CD14-positive monocyte (primary cell): Measurements from ENCODE around the gene TUBG2. TPM values are rescaled to one million over a fixed set of nuclear protein-coding genes. Genes with fewer than 3 reads are reported as not detected.

Experiments used
- DNase-seq, 3 donors: peaks; one replicate each; pipeline ENCODE4 v3.0.0-alpha.2; 2011 to 2022
- H2AFZ ChIP-seq: 2 replicates; pipeline ENCODE4 v1.6.0; 2012; ENCODE audit warnings: mild to moderate bottlenecking, low read depth, low read length, inconsistent platforms; ENCODE audit not compliant: insufficient read depth, poor library complexity, severe bottlenecking
- H3K27ac ChIP-seq, 2 donors: 1 replicate in 1 of 2; 2 replicates in 1 of 2; pipeline ENCODE4 v1.5.1; 2012 to 2013; ENCODE audit warnings: low read length in 2 of 2, control low read depth in 1 of 2, inconsistent platforms in 1 of 2, low read depth in 1 of 2, mild to moderate bottlenecking in 1 of 2
- H3K27me3 ChIP-seq, 2 donors: one replicate each; pipeline versions ENCODE4 v1.6.0 to v1.6.1; 2011 to 2013; ENCODE audit warnings: low read length in 2 of 2; ENCODE audit not compliant: control insufficient read depth in 2 of 2, insufficient read depth in 2 of 2
- H3K36me3 ChIP-seq, 2 donors: replicated peaks in 1 of 2; 1 replicate in 1 of 2; 2 replicates in 1 of 2; pipeline versions ENCODE4 v1.5.1 to v1.6.1; 2012 to 2013; ENCODE audit warnings: low read length in 2 of 2, control low read depth in 1 of 2, inconsistent platforms in 1 of 2, mild to moderate bottlenecking in 1 of 2; ENCODE audit not compliant: insufficient read depth in 2 of 2, control insufficient read depth in 1 of 2
- H3K4me1 ChIP-seq, 2 donors: 1 replicate in 1 of 2; 2 replicates in 1 of 2; pipeline versions ENCODE4 v1.5.1 to v1.6.1; 2012 to 2013; ENCODE audit warnings: low read length in 2 of 2, control low read depth in 1 of 2, inconsistent platforms in 1 of 2, mild to moderate bottlenecking in 1 of 2, moderate library complexity in 1 of 2; ENCODE audit not compliant: insufficient read depth in 2 of 2, control insufficient read depth in 1 of 2
- H3K4me2 ChIP-seq: replicated peaks from 2 replicates; pipeline ENCODE3; 2012; ENCODE audit warnings: low read length, moderate library complexity, mild to moderate bottlenecking; ENCODE audit not compliant: poor library complexity, severe bottlenecking; ENCODE audit errors: extremely low read depth
- H3K4me3 ChIP-seq, 3 experiments: fragments of 200-600 bp in 1 of 3; sonication (generic) in 1 of 3; replicated peaks in 1 of 3; 1 replicate in 2 of 3; 2 replicates in 1 of 3; pipeline ENCODE4 v1.5.1; 2011 to 2013; ENCODE audit warnings: low read length in 3 of 3, mild to moderate bottlenecking in 3 of 3, control low read depth in 2 of 3, low read depth in 2 of 3, inconsistent platforms in 1 of 3, moderate library complexity in 1 of 3
- H3K79me2 ChIP-seq: 2 replicates; pipeline ENCODE4 v1.6.0; 2012; ENCODE audit warnings: mild to moderate bottlenecking, control low read depth, inconsistent platforms, low read length, moderate library complexity; ENCODE audit not compliant: insufficient read depth
- H3K9ac ChIP-seq: 2 replicates; pipeline ENCODE4 v1.6.0; 2017; ENCODE audit warnings: low read length, mild to moderate bottlenecking; ENCODE audit not compliant: insufficient read depth, poor library complexity, severe bottlenecking
- H3K9me3 ChIP-seq, 2 donors: replicated peaks in 1 of 2; 1 replicate in 1 of 2; 2 replicates in 1 of 2; pipeline versions ENCODE4 v1.5.1 to v1.6.1; 2012 to 2013; ENCODE audit warnings: low read length in 2 of 2, control low read depth in 1 of 2; ENCODE audit not compliant: control insufficient read depth in 1 of 2, insufficient read depth in 1 of 2
- H4K20me1 ChIP-seq: 2 replicates; pipeline ENCODE4 v1.6.0; 2012; ENCODE audit warnings: mild to moderate bottlenecking, low read length, control low read depth, moderate library complexity; ENCODE audit not compliant: insufficient read depth
- H3K27ac Mint-ChIP-seq, 7 donors: one replicate each; pipeline ENCODE4 v1.8.0; 2020; ENCODE audit warnings: mild to moderate bottlenecking in 7 of 7, mixed read lengths in 7 of 7, moderate library complexity in 6 of 7, inconsistent platforms in 2 of 7
- H3K27me3 Mint-ChIP-seq, 3 donors: one replicate each; pipeline ENCODE4 v1.8.0; 2021 to 2022; ENCODE audit warnings: low read depth in 3 of 3, mild to moderate bottlenecking in 3 of 3, mixed read lengths in 3 of 3, moderate library complexity in 3 of 3, inconsistent platforms in 1 of 3
- H3K36me3 Mint-ChIP-seq, 2 donors: one replicate each; pipeline ENCODE4 v1.8.0; 2020; ENCODE audit warnings: mixed read lengths in 2 of 2, inconsistent platforms in 1 of 2, mild to moderate bottlenecking in 1 of 2
- H3K4me1 Mint-ChIP-seq: one replicate; pipeline ENCODE4 v1.8.0; 2020; ENCODE audit warnings: mild to moderate bottlenecking, mixed read lengths
- H3K4me3 Mint-ChIP-seq, 2 donors: one replicate each; pipeline ENCODE4 v1.8.0; 2020; ENCODE audit warnings: mild to moderate bottlenecking in 2 of 2, mixed read lengths in 2 of 2, moderate library complexity in 1 of 2
- H3K9me3 Mint-ChIP-seq, 7 donors: one replicate each; pipeline ENCODE4 v1.8.0; 2020 to 2022; ENCODE audit warnings: mixed read lengths in 7 of 7, mild to moderate bottlenecking in 6 of 7, moderate library complexity in 6 of 7, inconsistent platforms in 2 of 7
- CTCF ChIP-seq: fragments of 200-600 bp; IDR thresholded peaks from one replicate; pipeline ENCODE4 v1.8.0; 2022; ENCODE audit warnings: antibody characterized with exemption, mild to moderate bottlenecking
- whole genome bisulfite sequencing: methylation state at CpG from one replicate; pipeline ENCODE4 v1.1.5; 2013; ENCODE audit warnings: missing lambda C conversion rate; ENCODE audit not compliant: insufficient coverage; 5-methylcytosine and 5-hydroxymethylcytosine counted together
- intact Hi-C, 2 donors: fragments of 100-400 bp; cut with micrococcal nuclease; formaldehyde crosslinking; loops; one replicate each; pipeline versions ENCODE4 v1.15.0 to v1.15.1; 2023
- polyA plus RNA-seq, 3 donors: library from polyadenylated mRNA; depleted of rRNA in 1 of 3; unstranded in 2 of 3; stranded (reverse) in 1 of 3; fragments of 300-500 nt in 2 of 3; fragments of >200 nt in 1 of 3; fragmentation: Illumina TruSeq in 2 of 3; gene quantifications; 1 replicate in 2 of 3; 2 replicates in 1 of 3; pipeline ENCODE4 v1.2.3, GENCODE V29; 2012 to 2021

TUBG2 gene
- polyA plus RNA-seq, 3 donors, result 0.31 to 7.3 (median 0.47) TPM

- peak within 1 kb of the TSS; percentile 81 for H3K4me2 ChIP-seq
- peak within 1 kb of the TSS; percentile 82 to 94 (median 91) for H3K27ac Mint-ChIP-seq
- H3K9me3 Mint-ChIP-seq, result peaks cover 6 to 27% (median 10%) of the 10 kb centered on the region in 7 donors
- peaks cover 42 to 68% (median 62%) of the 10 kb centered on the region in 3 donors for H3K27me3 Mint-ChIP-seq
- H3K4me3 ChIP-seq, result peak within 1 kb of the TSS; percentile 52 to 75 (median 66)
- peaks cover 6 to 7% of the 10 kb centered on the region in 2 donors for H3K9me3 ChIP-seq
- H3K27me3 ChIP-seq, result peaks cover 30 to 55% of the 10 kb centered on the region in 2 donors
- DNase-seq, result no peak
- peaks cover 5 to 7% of the 10 kb centered on the region in 2 donors for H3K36me3 Mint-ChIP-seq
- peak within 1 kb of the TSS; percentile 57 to 89 for H3K27ac ChIP-seq
- peak within 1 kb of the TSS; percentile 78 for H3K9ac ChIP-seq
- intact Hi-C loops, result loop anchor here in 1 of 2 donors (2.0 to 5.0 kb wide), 2 partner anchors 68 to 99 kb away; partner anchors contain the start of genes PSMC3IP, RETREG3 and TUBG1
- TF ChIP-seq CTCF, result no peak
- under 1% methylated on average over 37 of the region's 51 CpGs for WGBS
- H3K79me2 ChIP-seq, result no peaks in the 10 kb centered on the region
- H3K4me3 Mint-ChIP-seq, result peak within 1 kb of the TSS; percentile 83 to 92
- no peaks in the 10 kb centered on the region for H4K20me1 ChIP-seq
- peaks cover 67 to 78% of the 10 kb centered on the region in 2 donors for H3K4me1 ChIP-seq
- no peaks in the 10 kb centered on the region for H3K36me3 ChIP-seq
- peaks cover 57% of the 10 kb centered on the region for H3K4me1 Mint-ChIP-seq
- peak within 1 kb of the TSS; percentile 89 for H2AFZ ChIP-seq
Measured at GRCh38 chr17:42676424-42677011, 17.4 kb downstream of the TUBG2 start, which contains the start of gene PLEKHH3. Gene PLEKHH3, minus strand, starts transcription at chr17:42676994. Its CDS starts 431 bp downstream, at chr17:42676563.

- H3K27me3 ChIP-seq, result peaks cover 33 to 55% of the 10 kb centered on the region in 2 donors
- no peaks in the 10 kb centered on the region for H4K20me1 ChIP-seq
- H3K9ac ChIP-seq, result peak overlapping the region; percentile 78
- Mint-ChIP-seq H3K27me3 (peaks cover 43 to 68% (median 62%) of the 10 kb centered on the region in 3 donors), H3K9me3 (peaks cover 6 to 30% (median 15%) of the 10 kb centered on the region in 7 donors), H3K4me1 (peaks cover 61% of the 10 kb centered on the region), H3K27ac (peak overlapping the region; percentile 82 to 94 (median 91)), H3K36me3 (peaks cover 6 to 9% of the 10 kb centered on the region in 2 donors), H3K4me3 (peak overlapping the region; percentile 74 to 83)
- H3K4me1 ChIP-seq, result peaks cover 73 to 81% of the 10 kb centered on the region in 2 donors
- intact Hi-C loops, result loop anchor here in 1 of 2 donors (2.0 to 5.0 kb wide), 2 partner anchors 68 to 100 kb away; partner anchors contain the start of genes PSMC3IP, RETREG3 and TUBG1
- H3K27ac ChIP-seq, result peak overlapping the region; percentile 57 to 89
- H3K9me3 ChIP-seq, result peaks cover 6 to 11% of the 10 kb centered on the region in 2 donors
- no peaks in the 10 kb centered on the region for H3K36me3 ChIP-seq
- peak overlapping the region; percentile 81 for H3K4me2 ChIP-seq
- peak; percentile 99 to 100 (median 99) for DNase-seq
- 5% methylated on average over 18 of the region's 33 CpGs for WGBS
- peak overlapping the region; percentile 89 for H2AFZ ChIP-seq
- TF ChIP-seq CTCF, result no peak
- peak overlapping the region; percentile 52 to 75 (median 66) for H3K4me3 ChIP-seq
- no peaks in the 10 kb centered on the region for H3K79me2 ChIP-seq
Measured at GRCh38 chr17:42677012-42677857, 18.2 kb downstream of the TUBG2 start.
